NCI-H187 treated with DMSO at 0.1 percent for 48 hours (cell line): ENCODE results near the gene SUMF1.
"Not testable (repeated sequence)": the region's sequence is repeated elsewhere in the genome, so short reads cannot be mapped to it uniquely, and the experiment has no call there.

Experiments
- DNase-seq: peaks from one replicate; lab custom pipeline; 2025; lab: John Stamatoyannopoulos, UW

The SUMF1 gene

GRCh38 chr3:4335840-4336562 is 131.1 kb downstream of the SUMF1 start:
- no peak for DNase-seq

- no peak for DNase-seq
Measured at GRCh38 chr3:4334548-4334947, 132.5 kb downstream of the SUMF1 start.

GRCh38 chr3:4332991-4333390 is 134.1 kb downstream of the SUMF1 start:
- DNase-seq, result no peak

- DNase-seq, result no peak
Measured at GRCh38 chr3:4332574-4332973, 134.5 kb downstream of the SUMF1 start.

- no peak for DNase-seq
Measured at GRCh38 chr3:4332111-4332510, 135.0 kb downstream of the SUMF1 start.

GRCh38 chr3:4329806-4330205 is 137.3 kb downstream of the SUMF1 start:
- DNase-seq, result not testable (repeated sequence)

- DNase-seq, result no peak
Measured at GRCh38 chr3:4326868-4327267, 140.2 kb downstream of the SUMF1 start.

GRCh38 chr3:4323246-4324027 is 143.6 kb downstream of the SUMF1 start:
- no peak for DNase-seq

GRCh38 chr3:4322635-4323034 is 144.4 kb downstream of the SUMF1 start:
- no peak for DNase-seq

- no peak for DNase-seq
Measured at GRCh38 chr3:4321732-4322131, 145.3 kb downstream of the SUMF1 start.

- no peak for DNase-seq
Measured at GRCh38 chr3:4320096-4320911, 146.8 kb downstream of the SUMF1 start.

- no peak for DNase-seq
Measured at GRCh38 chr3:4314688-4315087, 152.4 kb downstream of the SUMF1 start.

GRCh38 chr3:4313606-4314293 is 153.3 kb downstream of the SUMF1 start:
- no peak for DNase-seq

- no peak for DNase-seq
Measured at GRCh38 chr3:4311496-4311895, 155.6 kb downstream of the SUMF1 start.
